LNCAP (cell line): ENCODE results near the gene GABRG3.

ENCODE experiments used
- CTCF ChIP-seq: fragments of 450-650 bp; IDR thresholded peaks from 2 replicates; pipeline ENCODE4 v1.5.1; 2017; ENCODE audit warnings: mild to moderate bottlenecking

The GABRG3 gene

DNA sequence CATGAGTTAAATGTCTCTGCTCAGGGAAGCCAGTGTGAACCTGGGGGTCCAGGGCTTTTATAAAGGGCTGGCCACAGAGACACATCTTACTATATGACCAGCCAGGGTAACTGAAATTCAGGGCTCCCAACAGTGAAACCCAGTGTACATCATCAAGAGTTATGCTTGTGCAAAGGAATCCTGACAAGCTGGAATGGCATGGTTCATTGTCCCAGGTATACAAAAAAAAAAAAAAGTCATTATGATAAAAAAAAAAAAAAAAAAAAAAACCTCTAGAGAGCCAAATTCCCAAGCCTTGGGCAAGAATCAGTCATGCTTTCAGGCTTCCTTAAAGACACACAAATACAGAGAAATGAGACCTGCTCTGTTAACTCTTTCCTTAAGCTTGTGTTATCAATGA lies 452.0 kb downstream of the GABRG3 start:
- no peak for TF ChIP-seq CTCF

GRCh38 chr15:27426805-27427204 lies 455.8 kb downstream of the GABRG3 start:
- TF ChIP-seq CTCF, result no peak

- TF ChIP-seq CTCF, result no peak
Measured at GRCh38 chr15:27427276-27427675, 456.3 kb downstream of the GABRG3 start.

- no peak for TF ChIP-seq CTCF
Measured at GRCh38 chr15:27428151-27428550, 457.2 kb downstream of the GABRG3 start.

GRCh38 chr15:27429577-27429976 lies 458.6 kb downstream of the GABRG3 start:
- TF ChIP-seq CTCF, result no peak

- TF ChIP-seq CTCF, result no peak
Measured at GRCh38 chr15:27433604-27434003, 462.6 kb downstream of the GABRG3 start.

DNA sequence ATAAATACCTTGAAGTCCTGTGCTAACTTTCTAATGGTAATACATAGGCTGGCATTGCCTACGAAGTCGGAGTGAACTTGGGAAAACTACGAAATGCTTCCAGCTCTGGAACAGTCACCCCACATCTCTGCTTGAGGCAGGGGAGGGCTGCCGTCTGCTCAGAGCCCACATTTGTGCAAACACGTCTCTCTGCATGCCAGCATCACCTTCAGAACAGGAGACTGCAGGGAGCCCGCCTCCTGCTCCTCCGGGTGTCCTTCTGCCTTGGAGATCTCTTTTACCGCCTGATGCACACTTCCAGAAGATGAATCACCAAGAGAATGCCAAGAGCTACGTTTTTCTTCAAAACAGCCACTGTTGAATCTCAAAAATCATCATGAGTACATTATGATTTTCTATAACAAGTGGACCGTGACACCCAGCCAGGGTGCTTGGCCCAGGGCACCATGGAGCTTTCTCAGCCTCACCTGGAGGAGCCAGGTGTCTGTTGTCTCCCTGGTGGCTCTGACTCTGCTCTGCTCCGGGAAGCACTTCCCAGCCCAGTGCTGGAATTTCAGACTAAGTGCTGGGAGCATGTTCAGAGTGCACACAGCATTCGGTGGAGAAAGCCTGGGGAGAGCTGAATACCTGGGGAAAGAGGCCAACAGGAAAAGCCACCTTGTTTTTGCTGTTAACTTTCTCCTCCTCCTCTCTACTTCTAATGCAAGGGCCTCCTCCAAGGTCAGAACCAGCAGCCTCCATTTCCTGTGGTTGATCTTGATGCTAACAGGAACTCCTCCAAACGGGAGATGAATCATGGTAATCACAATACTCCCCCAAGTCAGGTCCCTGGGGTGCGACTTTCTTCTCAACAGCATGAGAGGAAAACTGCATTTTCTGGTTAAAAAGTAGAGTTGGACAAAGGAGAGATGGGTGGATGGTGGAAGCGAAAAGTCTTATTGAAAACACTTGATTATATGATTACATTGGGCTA lies 467.7 kb downstream of the GABRG3 start:
- TF ChIP-seq CTCF, result no peak
